ENCODE data around the gene CTXN1.

DNA sequence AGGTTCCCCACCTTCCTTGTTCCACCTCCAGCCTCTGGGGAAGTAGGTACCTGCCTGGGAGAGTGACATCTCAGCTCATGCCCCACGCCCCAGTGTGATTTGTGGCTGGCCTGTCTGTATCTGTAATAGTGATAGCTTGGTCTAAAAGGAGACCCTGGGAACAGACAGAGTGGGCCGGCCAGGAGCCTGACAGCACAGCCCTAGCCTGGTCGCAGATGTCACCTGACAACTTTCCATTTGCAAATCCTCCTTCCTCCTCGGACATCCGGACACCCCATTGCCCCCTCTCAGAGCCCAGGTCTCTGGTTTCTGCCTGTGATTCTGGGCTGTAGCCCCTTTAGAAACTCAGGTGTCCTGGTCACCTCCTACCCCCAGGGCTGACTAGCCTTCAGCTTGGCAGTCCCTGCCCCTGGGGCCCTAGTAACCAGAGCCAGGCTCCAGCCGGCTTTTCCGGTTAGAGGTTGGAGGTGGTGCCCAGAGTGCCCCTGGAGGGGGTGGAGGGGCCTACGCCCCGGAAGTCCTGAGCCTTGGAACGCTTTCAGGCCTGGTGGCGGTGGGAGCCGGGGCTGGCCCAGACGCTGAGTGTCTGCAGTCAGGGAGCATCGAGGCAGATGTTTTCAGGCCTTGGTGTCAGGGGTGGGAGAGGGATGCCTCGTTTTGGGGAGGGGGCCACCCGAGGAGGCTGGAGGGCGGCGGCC lies 31.2 kb downstream of the CTXN1 start:
- TF ChIP-seq, protein P1, sequence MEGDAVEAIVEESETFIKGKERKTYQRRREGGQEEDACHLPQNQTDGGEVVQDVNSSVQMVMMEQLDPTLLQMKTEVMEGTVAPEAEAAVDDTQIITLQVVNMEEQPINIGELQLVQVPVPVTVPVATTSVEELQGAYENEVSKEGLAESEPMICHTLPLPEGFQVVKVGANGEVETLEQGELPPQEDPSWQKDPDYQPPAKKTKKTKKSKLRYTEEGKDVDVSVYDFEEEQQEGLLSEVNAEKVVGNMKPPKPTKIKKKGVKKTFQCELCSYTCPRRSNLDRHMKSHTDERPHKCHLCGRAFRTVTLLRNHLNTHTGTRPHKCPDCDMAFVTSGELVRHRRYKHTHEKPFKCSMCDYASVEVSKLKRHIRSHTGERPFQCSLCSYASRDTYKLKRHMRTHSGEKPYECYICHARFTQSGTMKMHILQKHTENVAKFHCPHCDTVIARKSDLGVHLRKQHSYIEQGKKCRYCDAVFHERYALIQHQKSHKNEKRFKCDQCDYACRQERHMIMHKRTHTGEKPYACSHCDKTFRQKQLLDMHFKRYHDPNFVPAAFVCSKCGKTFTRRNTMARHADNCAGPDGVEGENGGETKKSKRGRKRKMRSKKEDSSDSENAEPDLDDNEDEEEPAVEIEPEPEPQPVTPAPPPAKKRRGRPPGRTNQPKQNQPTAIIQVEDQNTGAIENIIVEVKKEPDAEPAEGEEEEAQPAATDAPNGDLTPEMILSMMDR (IDR thresholded peaks at IDR 0.05) = peak in 2 of 4 experiments; percentile 20 to 21
- TF ChIP-seq POLR2AphosphoS5 (IDR thresholded peaks at IDR 0.05) = no peak

Data from prostate gland (tissue), 2 donors.